A549 (cell line): Measurements from ENCODE around the gene ADORA2B. TPM values are rescaled to one million over a fixed set of nuclear protein-coding genes. Genes with fewer than 3 reads are reported as not detected.

Source experiments
- ATAC-seq, 2 experiments: fragments of 200-7000 bp in 1 of 2; fragments of >200 bp in 1 of 2; cut with Nextera tagmentation in 1 of 2; cut with Tn5 transposase in 1 of 2; 3 replicates each; pipeline versions ENCODE4 v1.8.0 to v1.9.1; 2018 to 2020; ENCODE audit warnings: mild to moderate bottlenecking in 1 of 2, moderate library complexity in 1 of 2
- CTCF ChIA-PET: fragments of 300-600 bp; sonication (Branson Sonifier 250); formaldehyde crosslinking; extraction: SDS; loops from one replicate; lab custom pipeline; 2021; ENCODE audit warnings: antibody characterized with exemption, inconsistent platforms; lab: Yijun Ruan, JAX
- POLR2A ChIA-PET: fragments of 350-600 bp; formaldehyde crosslinking; extraction: SDS; loops from one replicate; lab custom pipeline; 2021; ENCODE audit warnings: antibody characterized with exemption, inconsistent platforms; lab: Yijun Ruan, JAX
- DNase-seq, 2 experiments: peaks; one replicate each; pipeline versions ENCODE4 v3.0.0 to v3.0.0-alpha.2; 2011 to 2016; ENCODE audit warnings: low read depth in 1 of 2, low spot score in 1 of 2
- FAIRE-seq: peaks from 2 replicates; lab custom pipeline; 2011; peaks lifted over from hg19 to GRCh38; lab: Jason Lieb, UNC
- H3K27ac ChIP-seq, 2 experiments: fragments of >200 bp; sonication (Bioruptor Twin); formaldehyde crosslinking; 3 replicates each; pipeline ENCODE4 v1.5.1; 2016 to 2017
- H3K4me1 ChIP-seq: fragments of >200 bp; sonication (Bioruptor Twin); formaldehyde crosslinking; 3 replicates; pipeline ENCODE4 v1.6.1; 2016
- H3K4me2 ChIP-seq: fragments of >200 bp; sonication (Bioruptor Twin); formaldehyde crosslinking; 3 replicates; pipeline ENCODE4 v1.6.1; 2016
- H3K4me3 ChIP-seq: fragments of >200 bp; sonication (Bioruptor Twin); formaldehyde crosslinking; 3 replicates; pipeline ENCODE4 v1.5.1; 2016
- H3K9me3 ChIP-seq: fragments of >200 bp; sonication (Bioruptor Twin); formaldehyde crosslinking; 3 replicates; pipeline ENCODE4 v1.6.1; 2016
- ATOH8 ChIP-seq: fragments of 250-450 bp; sonication (Bioruptor Pico); IDR thresholded peaks from 2 replicates; pipeline ENCODE4 v1.5.0; 2020; ENCODE audit warnings: low read depth, mild to moderate bottlenecking, moderate library complexity
- BCL3 ChIP-seq: fragments of >200 bp; sonication (Bioruptor Twin); formaldehyde crosslinking; IDR thresholded peaks from 3 replicates; pipeline ENCODE4 v1.6.1; 2016
- CBX2 ChIP-seq: fragments of 200-600 bp; sonication (generic); IDR thresholded peaks from 2 replicates; pipeline ENCODE4 v1.6.1; 2016; ENCODE audit warnings: low read depth, mild to moderate bottlenecking, borderline replicate concordance
- CBX8 ChIP-seq: fragments of 200-600 bp; sonication (generic); IDR thresholded peaks from 2 replicates; pipeline ENCODE4 v1.6.1; 2016
- CEBPB ChIP-seq, 2 experiments: fragments of >200 bp in 1 of 2; sonication (Bioruptor Twin) in 1 of 2; formaldehyde crosslinking in 1 of 2; IDR thresholded peaks; 2 replicates each; pipeline ENCODE4 v1.6.1; 2012 to 2016
- CHD2 ChIP-seq: fragments of 150-350 bp; IDR thresholded peaks from 2 replicates; pipeline ENCODE4 v1.6.1; 2014; ENCODE audit warnings: low read length; ENCODE audit not compliant: partially characterized antibody
- EHMT2 ChIP-seq: fragments of 200-600 bp; sonication (generic); IDR thresholded peaks from 2 replicates; pipeline ENCODE4 v1.6.1; 2016; ENCODE audit warnings: antibody characterized with exemption, low read depth, mild to moderate bottlenecking, moderate library complexity
- ESRRA ChIP-seq: fragments of 150-350 bp; IDR thresholded peaks from 2 replicates; pipeline ENCODE4 v1.6.1; 2014; ENCODE audit warnings: mild to moderate bottlenecking, low read length, borderline replicate concordance
- FOSL2 ChIP-seq, 2 experiments: fragments of 450-650 bp in 1 of 2; fragments of >200 bp in 1 of 2; sonication (Bioruptor Twin) in 1 of 2; formaldehyde crosslinking; IDR thresholded peaks; 2 replicates each; pipeline versions ENCODE4 v1.5.0 to v1.6.1; 2016 to 2020; ENCODE audit warnings: mild to moderate bottlenecking in 1 of 2, moderate library complexity in 1 of 2
- FOXS1 ChIP-seq: fragments of 250-450 bp; sonication (Bioruptor Pico); IDR thresholded peaks from 2 replicates; pipeline ENCODE4 v1.5.0; 2020; ENCODE audit warnings: mild to moderate bottlenecking, moderate library complexity
- HES2 ChIP-seq: fragments of >200 bp; sonication (Bioruptor Twin); formaldehyde crosslinking; IDR thresholded peaks from 2 replicates; pipeline ENCODE4 v1.6.1; 2016
- HOXB13 ChIP-seq: fragments of 250-450 bp; sonication (Bioruptor Pico); IDR thresholded peaks from 2 replicates; pipeline ENCODE4 v1.5.0; 2020; ENCODE audit warnings: low read depth, mild to moderate bottlenecking, moderate library complexity
- HOXB5 ChIP-seq: fragments of 250-450 bp; sonication (Bioruptor Pico); IDR thresholded peaks from 2 replicates; pipeline ENCODE4 v1.5.0; 2020; ENCODE audit warnings: mild to moderate bottlenecking, moderate library complexity
- JUN ChIP-seq, 2 experiments: fragments of >200 bp; sonication (Bioruptor Twin); formaldehyde crosslinking; IDR thresholded peaks; 2 replicates in 1 of 2; 3 replicates in 1 of 2; pipeline ENCODE4 v1.6.1; 2016 to 2017
- KDM1A ChIP-seq: fragments of 200-600 bp; sonication (generic); IDR thresholded peaks from 2 replicates; pipeline ENCODE4 v1.6.1; 2016; ENCODE audit warnings: low read depth, mild to moderate bottlenecking
- MAX ChIP-seq: IDR thresholded peaks from 2 replicates; pipeline ENCODE4 v1.6.1; 2012
- MAZ ChIP-seq: fragments of 150-350 bp; IDR thresholded peaks from 2 replicates; pipeline ENCODE4 v1.6.1; 2014; ENCODE audit warnings: antibody characterized with exemption, low read depth, low read length, borderline replicate concordance
- MYC ChIP-seq: IDR thresholded peaks from 2 replicates; pipeline ENCODE4 v1.6.1; 2012; ENCODE audit warnings: mild to moderate bottlenecking, inconsistent platforms, low read length, improper control_type of control experiment, borderline replicate concordance
- NFE2L2 ChIP-seq: fragments of 150-350 bp; conservative IDR thresholded peaks from 2 replicates; pipeline ENCODE4 v1.6.1; 2014; ENCODE audit warnings: low read length
- NPAS2 ChIP-seq: fragments of 250-450 bp; sonication (Bioruptor Pico); IDR thresholded peaks from 2 replicates; pipeline ENCODE4 v1.8.0; 2022; ENCODE audit warnings: mild to moderate bottlenecking, moderate library complexity, borderline replicate concordance
- NR3C1 ChIP-seq: fragments of >200 bp; sonication (Bioruptor Twin); formaldehyde crosslinking; IDR thresholded peaks from 3 replicates; pipeline ENCODE4 v1.6.1; 2017
- PBX3 ChIP-seq: IDR thresholded peaks from 2 replicates; pipeline ENCODE4 v1.6.1; 2012
- PHF8 ChIP-seq: fragments of 200-600 bp; sonication (generic); IDR thresholded peaks from 2 replicates; pipeline ENCODE4 v1.6.1; 2016; ENCODE audit warnings: low read depth, mild to moderate bottlenecking, antibody characterized with exemption, moderate library complexity, borderline replicate concordance
- RFX5 ChIP-seq: fragments of 450-650 bp; IDR thresholded peaks from 2 replicates; pipeline ENCODE4 v1.7.1; 2014; ENCODE audit warnings: antibody characterized with exemption, mild to moderate bottlenecking, moderate library complexity
- SMC3 ChIP-seq: fragments of >200 bp; sonication (Bioruptor Twin); formaldehyde crosslinking; IDR thresholded peaks from 3 replicates; pipeline ENCODE4 v1.6.1; 2018; ENCODE audit warnings: inconsistent platforms
- SREBF2 ChIP-seq: fragments of 450-650 bp; IDR thresholded peaks from 2 replicates; pipeline ENCODE4 v1.6.1; 2014; ENCODE audit warnings: mild to moderate bottlenecking, moderate library complexity
- TFCP2L1 ChIP-seq: fragments of 250-450 bp; sonication (Bioruptor Pico); IDR thresholded peaks from 2 replicates; pipeline ENCODE4 v1.5.0; 2021; ENCODE audit warnings: mild to moderate bottlenecking
- USF2 ChIP-seq: fragments of 450-650 bp; IDR thresholded peaks from 2 replicates; pipeline ENCODE4 v1.6.1; 2014; ENCODE audit warnings: antibody characterized with exemption
- ZC3H11A ChIP-seq: fragments of 450-650 bp; IDR thresholded peaks from 2 replicates; pipeline ENCODE4 v1.6.1; 2014; ENCODE audit warnings: antibody characterized with exemption, mild to moderate bottlenecking
- ZFP36 ChIP-seq: fragments of 450-650 bp; IDR thresholded peaks from 2 replicates; pipeline ENCODE4 v1.6.1; 2014; ENCODE audit warnings: borderline replicate concordance; ENCODE audit not compliant: partially characterized antibody
- ZNF302 ChIP-seq: fragments of 250-450 bp; sonication (Bioruptor Pico); IDR thresholded peaks from 2 replicates; pipeline ENCODE4 v1.9.0; 2021; ENCODE audit warnings: inconsistent platforms, mild to moderate bottlenecking, moderate library complexity
- WGBS: methylation state at CpG from one replicate; pipeline ENCODE4 v1.1.6; 2017; ENCODE audit errors: missing lambda C conversion rate; 5-methylcytosine and 5-hydroxymethylcytosine counted together
- polyA plus RNA-seq, 4 experiments: library from polyadenylated mRNA; depleted of rRNA in 3 of 4; stranded (reverse); fragments of >200 nt; fragmentation: RNase III in 1 of 4; extraction: RNeasy Plus Mini Kit Qiagen cat#74134 plus additional on column Dnase treatment in 1 of 4; gene quantifications; 2 replicates in 3 of 4; 3 replicates in 1 of 4; pipeline ENCODE4 v1.2.3, GENCODE V29; 2011 to 2017

ADORA2B gene
- polyA plus RNA-seq, 2 of the 4 experiments (the other 2 are of a cell fraction), result 5.7 to 10.2 TPM

- TF ChIP-seq HOXB13 (CRISPR knock-in tag), result peak; percentile 65; the same call in 1 of the 2 replicates
- TF ChIP-seq CHD2, result no peak
- TF ChIP-seq ZFP36, result no peak
- TF ChIP-seq HES2, result no peak
- peak; percentile 26 for TF ChIP-seq USF2
- TF ChIP-seq MAZ, result no peak
- TF ChIP-seq ESRRA, result no peak
- TF ChIP-seq ATOH8 (CRISPR knock-in tag), result 0 out of 2 replicates have a peak, but pooled peaks have one; percentile 66
- TF ChIP-seq ZNF302, result no peak
- peak; percentile 86 for TF ChIP-seq SMC3
- TF ChIP-seq MAX, result peak; percentile 99
- TF ChIP-seq CEBPB (IDR thresholded peaks at IDR 0.05), result no peak
- TF ChIP-seq CBX2, result no peak
- TF ChIP-seq MYC, result peak; percentile 46; the same call in 1 of the 2 replicates
- TF ChIP-seq NFE2L2, result no peak
- no peak for TF ChIP-seq SREBF2
- TF ChIP-seq PHF8, result peak; percentile 40; the same call in 1 of the 2 replicates
- no peak for TF ChIP-seq BCL3
- TF ChIP-seq JUN (IDR thresholded peaks at IDR 0.05), result peak in 1 of 2 experiments; percentile 72; a peak in 2 of 5 replicates
- no peak for TF ChIP-seq FOXS1 (CRISPR knock-in tag)
- TF ChIP-seq RFX5, result no peak
- no peak for TF ChIP-seq KDM1A
- TF ChIP-seq FOSL2 (IDR thresholded peaks at IDR 0.05), result no peak
- TF ChIP-seq FOSL2 (CRISPR knock-in tag; IDR thresholded peaks at IDR 0.05), result 0 out of 2 replicates have a peak, but pooled peaks have one; percentile 26
- no peak for TF ChIP-seq EHMT2
- peak; percentile 77; the same call in 1 of the 2 replicates for TF ChIP-seq TFCP2L1 (CRISPR knock-in tag)
- no peak for TF ChIP-seq NR3C1
Measured at GRCh38 chr17:15944759-15945526, at the start of gene ADORA2B (continued).

- Histone ChIP-seq H3K27ac (no peak overlapping the region), H3K4me1 (peaks cover 36% of the 10 kb centered on the region), H3K9me3 (peaks cover 10% of the 10 kb centered on the region; the same call in 2 of the 3 replicates), H3K4me2 (no peak overlapping the region), H3K4me3 (no peak overlapping the region)
- ChIA-PET CTCF (interaction anchor here (1.8 kb wide), 1 partner anchor 48 kb away, joined by 3 read pairs; no protein-coding TSS in a partner anchor), POLR2A (no interaction called here)
- no peak for ATAC-seq
- FAIRE-seq, result no peak
- WGBS, result 94% methylated on average over 1 of the region's 1 CpG
- DNase-seq, result no peak
- TF ChIP-seq CHD2 (no peak), CBX8 (no peak), ZC3H11A (no peak), ZFP36 (no peak), MYC (no peak), NR3C1 (no peak), SREBF2 (no peak), PBX3 (no peak), KDM1A (no peak), NPAS2 (CRISPR knock-in tag) (no peak), HOXB5 (no peak)
Measured at GRCh38 chr17:15896277-15896676, 48.7 kb upstream of the ADORA2B start.
